ENCODE results near the gene CREB5. TPM values are rescaled to one million over a fixed set of nuclear protein-coding genes. Genes with fewer than 3 reads are reported as not detected.

The CREB5 gene
- total and polyA plus RNA-seq, 2 experiments from 2014 or later = 2.4 to 4.4 TPM

GRCh38 chr7:28868712-28869111 lies 456.4 kb downstream of the CREB5 start:
- H3K27ac Mint-ChIP-seq = no peak overlapping the region

More at GRCh38 chr7:28868712-28869111, 456.4 kb downstream of the CREB5 start:
- Histone ChIP-seq H3K27ac (ENCODE audit: low read depth) (no peak overlapping the region), H3K4me3 (no peak overlapping the region), H3K4me1 (ENCODE audit: insufficient read depth) (peaks cover 19% of the 10 kb centered on the region), H3K36me3 (ENCODE audit: insufficient read depth) (no peaks in the 10 kb centered on the region), H3K9me2 (ENCODE audit: insufficient read depth) (0 out of 2 replicates have a peak, but pooled peaks cover 7% of the 10 kb centered on the region), H3F3A (replicated peaks; ENCODE audit: low read depth) (no peaks in the 10 kb centered on the region), H4K20me1 (replicated peaks; ENCODE audit: insufficient read depth) (no peaks in the 10 kb centered on the region), H3K79me2 (replicated peaks; ENCODE audit: insufficient read depth) (no peaks in the 10 kb centered on the region), H3K27me3 (ENCODE audit: insufficient read depth) (no peaks in the 10 kb centered on the region), H3K4me2 (no peak overlapping the region), H2AFZ (no peak overlapping the region)
- Mint-ChIP-seq H3K4me1 (peaks cover 20% of the 10 kb centered on the region), H3K36me3 (ENCODE audit: low read depth) (no peaks in the 10 kb centered on the region), H3K9me3 (no peaks in the 10 kb centered on the region), H3K27me3 (ENCODE audit: insufficient read depth, low read depth, poor library complexity) (peaks cover 5% of the 10 kb centered on the region), H3K4me3 (no peak overlapping the region)
- no peak for TF ChIP-seq EZH2 (IDR thresholded peaks at IDR 0.05; ENCODE audit: low read depth, unreplicated experiment)
- TF ChIP-seq CREB1 (CRISPR knock-in tag; IDR thresholded peaks at IDR 0.05; ENCODE audit: low read depth) = no peak
- no peak for TF ChIP-seq JUNB (IDR thresholded peaks at IDR 0.05; ENCODE audit: unreplicated experiment)
- no peak for TF ChIP-seq ZNF462 (CRISPR knock-in tag; IDR thresholded peaks at IDR 0.05)
- no peak for TF ChIP-seq CTCF (conservative IDR thresholded peaks at IDR 0.05; ENCODE audit: low read depth in 2 of 2)
- no peak for TF ChIP-seq REST (IDR thresholded peaks at IDR 0.05; ENCODE audit: unreplicated experiment)
- no peak for TF ChIP-seq POLR2AphosphoS5 (IDR thresholded peaks at IDR 0.05; ENCODE audit: low read depth)
- TF ChIP-seq EZH2phosphoT487 (IDR thresholded peaks at IDR 0.05; ENCODE audit: unreplicated experiment) = no peak
- TF ChIP-seq ZNF114 (CRISPR knock-in tag; IDR thresholded peaks at IDR 0.05) = no peak
- TF ChIP-seq ETS1 (IDR thresholded peaks at IDR 0.05) = no peak
- TF ChIP-seq ZNF331 (CRISPR knock-in tag; IDR thresholded peaks at IDR 0.05; ENCODE audit: low read depth) = no peak
- no peak for TF ChIP-seq NANOG (IDR thresholded peaks at IDR 0.05; ENCODE audit: borderline replicate concordance)
- TF ChIP-seq STAT1 (IDR thresholded peaks at IDR 0.05; ENCODE audit: unreplicated experiment) = no peak
- no peak for ATAC-seq
- no peak for DNase-seq (ENCODE audit: low spot score)
